ENCODE measurements around the gene NR3C1.

NR3C1 gene

GRCh38 chr5:143249851-143250250 lies 153.6 kb downstream of the NR3C1 start:
- CTCF ChIA-PET, result interaction anchor here (0.7 to 4.3 kb wide), 7 partner anchors 9 to 45 kb away, joined by 3 to 26 read pairs (median 4); no protein-coding TSS in a partner anchor
- no peak for TF ChIP-seq CTCF (IDR thresholded peaks at IDR 0.05; ENCODE audit: control extremely low read depth, extremely low read depth, low read depth, missing control alignments)
- POLR2A ChIA-PET, result interaction anchor here (0.6 kb wide), 1 partner anchor 83 kb away, joined by 3 read pairs; no protein-coding TSS in a partner anchor
- no peak for DNase-seq (ENCODE audit: extremely low spot score)

GRCh38 chr5:143248822-143249579 lies 154.5 kb downstream of the NR3C1 start:
- no peak for DNase-seq (ENCODE audit: extremely low spot score)
- TF ChIP-seq CTCF (IDR thresholded peaks at IDR 0.05; ENCODE audit: control extremely low read depth, extremely low read depth, low read depth, missing control alignments), result no peak
- ChIA-PET POLR2A (no interaction called here), CTCF (interaction anchor here (1.4 to 4.3 kb wide), 8 partner anchors 8 to 37 kb away, joined by 3 to 26 read pairs (median 4); no protein-coding TSS in a partner anchor)

DNA sequence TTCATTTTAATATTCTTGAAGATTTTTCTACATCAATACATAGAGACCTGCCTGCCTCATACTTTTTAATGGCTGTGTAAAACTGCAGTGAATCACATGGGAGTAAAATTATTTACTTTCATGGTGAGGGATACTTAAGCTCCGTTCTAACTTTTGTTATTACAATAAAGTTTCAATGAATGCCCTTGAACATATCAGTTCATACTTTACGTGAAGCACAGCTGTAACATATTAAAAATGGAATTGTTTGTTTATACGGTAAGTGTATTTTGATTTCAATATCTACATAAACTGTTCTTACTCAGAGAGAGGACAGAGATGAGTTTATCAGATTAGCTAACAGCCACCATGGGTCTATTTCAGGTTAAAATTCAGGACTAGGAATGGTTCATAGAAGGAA lies 155.1 kb downstream of the NR3C1 start:
- POLR2A ChIA-PET, result no interaction called here

DNA sequence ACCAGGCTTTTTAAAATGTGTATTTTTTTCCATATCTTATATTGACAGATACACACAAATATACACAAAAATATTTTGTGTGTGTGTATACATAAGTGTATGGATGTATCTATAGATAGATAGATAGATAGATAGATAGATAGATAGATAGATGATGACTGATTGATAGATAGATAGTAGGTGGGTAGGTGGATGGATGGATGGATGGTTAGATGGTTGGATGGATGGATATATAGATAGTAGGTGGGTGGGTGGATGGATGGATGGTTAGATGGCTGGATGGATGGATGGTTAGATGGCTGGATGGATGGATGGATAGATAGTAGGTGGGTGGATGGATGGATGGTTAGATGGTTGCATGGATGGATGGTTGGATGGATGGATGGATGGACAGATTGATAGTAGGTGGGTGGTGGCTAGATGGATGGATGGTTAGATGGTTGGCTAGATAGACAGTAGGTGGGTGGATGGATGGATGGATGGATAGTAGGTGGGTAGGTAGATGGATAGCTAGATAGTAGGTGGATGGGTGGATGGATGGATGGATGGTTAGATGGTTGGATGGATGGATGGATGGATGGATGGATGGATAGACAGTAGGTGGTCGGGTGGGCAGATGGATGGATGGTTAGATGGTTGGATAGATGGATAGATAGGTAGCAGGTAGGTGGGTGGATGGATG lies 156.2 kb downstream of the NR3C1 start:
- DNase-seq (ENCODE audit: extremely low spot score), result no peak
- CTCF ChIA-PET, result interaction anchor here (1.5 to 4.3 kb wide), 5 partner anchors 11 to 26 kb away, joined by 3 to 26 read pairs (median 5); no protein-coding TSS in a partner anchor
- TF ChIP-seq CTCF (IDR thresholded peaks at IDR 0.05; ENCODE audit: control extremely low read depth, extremely low read depth, low read depth, missing control alignments), result no peak
- POLR2A ChIA-PET, result no interaction called here

More for the DNA sequence above, 155.1 kb downstream of the NR3C1 start:
- no peak for DNase-seq (ENCODE audit: extremely low spot score)
- CTCF ChIA-PET, result interaction anchor here (1.5 to 4.3 kb wide), 5 partner anchors 10 to 28 kb away, joined by 3 to 26 read pairs (median 5); no protein-coding TSS in a partner anchor
- TF ChIP-seq CTCF (IDR thresholded peaks at IDR 0.05; ENCODE audit: control extremely low read depth, extremely low read depth, low read depth, missing control alignments), result no peak

DNA sequence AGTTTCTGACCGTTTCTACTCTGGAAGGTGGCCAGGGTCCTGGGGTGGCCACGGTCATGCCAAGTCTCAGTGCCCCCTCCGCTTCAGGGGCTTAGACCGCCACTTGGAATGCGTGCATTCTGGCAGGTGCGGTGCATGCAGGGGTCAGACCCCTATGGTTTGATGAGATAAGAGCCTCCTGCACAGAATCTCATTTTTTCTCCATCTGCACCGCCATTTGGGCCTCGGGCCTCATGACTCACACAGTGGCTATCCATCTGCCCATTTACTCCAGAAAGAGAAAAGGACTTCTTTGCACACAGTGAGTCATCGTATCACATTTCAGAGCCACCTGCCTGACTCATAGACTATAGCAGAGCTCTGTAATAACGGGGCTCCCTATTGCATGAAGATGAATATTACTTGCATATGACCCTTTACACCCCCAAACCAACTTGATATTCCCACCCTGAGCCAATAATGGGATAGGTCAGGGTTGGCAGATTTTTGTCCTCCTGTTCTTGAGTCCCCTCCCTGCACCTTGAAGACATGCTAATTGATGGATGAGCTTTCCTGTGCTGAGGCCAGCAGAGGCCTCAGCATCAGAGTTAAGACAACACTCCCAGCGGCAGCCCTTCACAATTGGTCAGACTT lies 157.4 kb downstream of the NR3C1 start:
- POLR2A ChIA-PET, result no interaction called here

More for the DNA sequence above, 157.4 kb downstream of the NR3C1 start:
- CTCF ChIA-PET, result no interaction called here
- DNase-seq (ENCODE audit: extremely low spot score), result no peak
- no peak for TF ChIP-seq CTCF (IDR thresholded peaks at IDR 0.05; ENCODE audit: control extremely low read depth, extremely low read depth, low read depth, missing control alignments)
